Coronary artery (tissue), 2 donors: ENCODE measurements around the gene PREP.

Experiments
- DNase-seq: peaks from one replicate; pipeline ENCODE4 v3.0.0-alpha.2; 2017; ENCODE audit warnings: low spot score
- H3K27ac ChIP-seq, 2 donors: fragments of 200-600 bp; sonication (generic); one replicate each; pipeline ENCODE4 v1.5.1; 2016 to 2019
- H3K4me3 ChIP-seq: fragments of 200-600 bp; sonication (generic); 2 replicates; pipeline ENCODE4 v1.5.1; 2016; ENCODE audit warnings: mild to moderate bottlenecking, moderate library complexity
- CTCF ChIP-seq: fragments of 200-600 bp; sonication (generic); IDR thresholded peaks from one replicate; pipeline ENCODE4 v1.5.1; 2019; ENCODE audit warnings: antibody characterized with exemption

The PREP gene

GRCh38 chr6:105259913-105260889 is 142.7 kb downstream of the PREP start:
- DNase-seq: no peak
- H3K27ac ChIP-seq: no peak overlapping the region

GRCh38 chr6:105258816-105259215 is 144.1 kb downstream of the PREP start:
- no peak for TF ChIP-seq CTCF
- H3K4me3 ChIP-seq: no peak overlapping the region
- no peak overlapping the region for H3K27ac ChIP-seq
- DNase-seq: no peak

More at GRCh38 chr6:105259913-105260889, 142.7 kb downstream of the PREP start:
- H3K4me3 ChIP-seq: no peak overlapping the region
- TF ChIP-seq CTCF: no peak

DNA sequence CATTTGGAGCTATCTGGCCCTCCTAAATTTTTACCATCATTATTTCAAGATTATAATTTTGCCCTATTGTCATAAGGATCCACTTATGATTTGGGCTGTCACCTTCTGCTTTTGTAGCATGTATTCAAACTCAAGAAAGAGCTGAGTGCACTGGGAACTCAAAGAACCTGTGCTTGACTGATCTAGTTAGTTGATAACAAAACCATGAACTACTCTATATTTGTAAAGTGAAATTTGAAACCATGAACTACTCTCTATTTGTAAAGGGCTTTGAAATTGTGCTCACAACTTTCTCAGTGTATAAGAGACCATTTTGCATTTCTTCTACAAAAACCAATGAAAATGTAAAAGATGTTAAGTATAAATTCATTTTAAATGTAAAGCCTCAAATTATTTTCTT is 145.5 kb downstream of the PREP start:
- no peak for DNase-seq
- Histone ChIP-seq H3K27ac (no peak overlapping the region), H3K4me3 (no peak overlapping the region)
- TF ChIP-seq CTCF: no peak

- H3K27ac ChIP-seq: no peak overlapping the region
- H3K4me3 ChIP-seq: no peak overlapping the region
- no peak for TF ChIP-seq CTCF
- DNase-seq: no peak
Observed at GRCh38 chr6:105256619-105257018, 146.3 kb downstream of the PREP start.

DNA sequence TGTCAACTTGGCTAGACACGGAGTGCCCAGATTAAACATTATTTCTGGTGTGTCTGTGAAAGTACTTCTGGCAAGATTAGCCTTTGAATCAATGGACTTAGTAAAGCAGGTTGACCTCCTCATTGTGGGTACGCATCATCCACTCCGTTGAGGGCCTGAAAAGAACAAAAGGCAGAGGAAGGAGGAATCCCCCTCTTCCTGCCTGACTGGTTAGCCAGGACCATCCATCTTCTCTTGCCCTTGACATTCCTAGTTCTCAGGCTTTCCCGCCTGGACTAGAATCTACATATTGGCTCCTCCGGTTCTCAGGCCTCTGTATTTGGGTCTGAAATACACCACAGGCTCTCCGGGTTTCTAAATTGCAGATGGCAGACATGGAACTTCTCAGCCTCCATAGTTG is 149.1 kb downstream of the PREP start:
- Histone ChIP-seq H3K4me3 (no peak overlapping the region), H3K27ac (no peak overlapping the region)
- TF ChIP-seq CTCF: no peak
- DNase-seq: no peak

GRCh38 chr6:105251689-105252088 is 151.2 kb downstream of the PREP start:
- H3K4me3 ChIP-seq: no peak overlapping the region
- no peak overlapping the region for H3K27ac ChIP-seq
- no peak for DNase-seq
- no peak for TF ChIP-seq CTCF

DNA sequence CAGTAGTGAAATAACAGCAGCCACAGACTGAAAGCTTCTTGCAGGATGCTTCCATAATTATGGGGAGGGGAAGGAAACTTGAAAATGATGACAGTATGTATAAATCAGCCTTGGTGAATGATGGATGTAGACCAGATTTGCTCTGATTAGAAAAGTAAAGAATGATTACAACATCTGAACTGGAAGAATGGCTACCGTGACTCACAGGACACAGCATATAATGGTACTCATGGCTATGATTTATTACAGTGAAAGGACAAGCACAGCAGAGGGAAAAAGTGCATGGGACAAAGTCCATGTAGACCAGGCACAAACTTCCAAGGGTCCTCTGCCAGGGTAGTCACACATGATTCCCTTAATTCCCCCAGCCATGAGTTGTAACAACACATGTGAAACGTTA is 152.3 kb downstream of the PREP start:
- H3K27ac ChIP-seq: no peak overlapping the region
- DNase-seq: no peak
- TF ChIP-seq CTCF: no peak

More for the DNA sequence above, 152.3 kb downstream of the PREP start:
- no peak overlapping the region for H3K4me3 ChIP-seq
